Measurements from ENCODE around the gene C11orf21.

Gene C11orf21

GRCh38 chr11:2320568-2321310, 19.0 kb upstream of the C11orf21 start:
- no peaks in the 10 kb centered on the region for H3F3A ChIP-seq (ENCODE audit: control insufficient read depth, insufficient read depth)
- H3K79me2 ChIP-seq (ENCODE audit: control insufficient read depth, low read length) = no peaks in the 10 kb centered on the region
- H4K20me1 ChIP-seq (ENCODE audit: control insufficient read depth, insufficient read depth, low read depth, low read length) = no peaks in the 10 kb centered on the region
- TF ChIP-seq CTCF (IDR thresholded peaks at IDR 0.05; ENCODE audit: low read depth, low read length, poor library complexity, severe bottlenecking) (no peak), EZH2phosphoT487 (IDR thresholded peaks at IDR 0.05; ENCODE audit: borderline replicate concordance, low read length) (no peak)
- H3K4me1 ChIP-seq (ENCODE audit: control insufficient read depth, low read length) = no peaks in the 10 kb centered on the region
- no peak overlapping the region for H3K27ac ChIP-seq (ENCODE audit: low read depth, low read length)
- H3K9me2 ChIP-seq (replicated peaks; ENCODE audit: control insufficient read depth, low read length) = no peaks in the 10 kb centered on the region
- H3K4me3 ChIP-seq (ENCODE audit: low read length) = no peak overlapping the region
- no peak overlapping the region for H3K4me2 ChIP-seq (ENCODE audit: low read length)
- H3K36me3 ChIP-seq (ENCODE audit: control insufficient read depth, low read length) = no peaks in the 10 kb centered on the region
- H3K27me3 ChIP-seq (ENCODE audit: control insufficient read depth, low read length) = no peaks in the 10 kb centered on the region
- H3K9me3 ChIP-seq (ENCODE audit: control insufficient read depth, insufficient read depth, low read length) = no peaks in the 10 kb centered on the region

- H3K27me3 ChIP-seq (ENCODE audit: control insufficient read depth, low read length) = no peaks in the 10 kb centered on the region
- H3K9me2 ChIP-seq (replicated peaks; ENCODE audit: control insufficient read depth, low read length) = no peaks in the 10 kb centered on the region
- TF ChIP-seq CTCF (IDR thresholded peaks at IDR 0.05; ENCODE audit: low read depth, low read length, poor library complexity, severe bottlenecking) (no peak), EZH2phosphoT487 (IDR thresholded peaks at IDR 0.05; ENCODE audit: borderline replicate concordance, low read length) (no peak)
- no peak overlapping the region for H3K4me3 ChIP-seq (ENCODE audit: low read length)
- no peaks in the 10 kb centered on the region for H3K36me3 ChIP-seq (ENCODE audit: control insufficient read depth, low read length)
- H3K27ac ChIP-seq (ENCODE audit: low read depth, low read length) = no peak overlapping the region
- no peaks in the 10 kb centered on the region for H3K4me1 ChIP-seq (ENCODE audit: control insufficient read depth, low read length)
- H3K4me2 ChIP-seq (ENCODE audit: low read length) = no peak overlapping the region
- H3K79me2 ChIP-seq (ENCODE audit: control insufficient read depth, low read length) = no peaks in the 10 kb centered on the region
- H3K9me3 ChIP-seq (ENCODE audit: control insufficient read depth, insufficient read depth, low read length) = no peaks in the 10 kb centered on the region
- H4K20me1 ChIP-seq (ENCODE audit: control insufficient read depth, insufficient read depth, low read depth, low read length) = no peaks in the 10 kb centered on the region
- H3F3A ChIP-seq (ENCODE audit: control insufficient read depth, insufficient read depth) = no peaks in the 10 kb centered on the region
Observed at GRCh38 chr11:2319791-2320472, 18.2 kb upstream of the C11orf21 start.

GRCh38 chr11:2318707-2319106, 17.0 kb upstream of the C11orf21 start:
- H3K4me1 ChIP-seq (ENCODE audit: control insufficient read depth, low read length) = no peaks in the 10 kb centered on the region
- no peak overlapping the region for H3K27ac ChIP-seq (ENCODE audit: low read depth, low read length)
- H4K20me1 ChIP-seq (ENCODE audit: control insufficient read depth, insufficient read depth, low read depth, low read length) = no peaks in the 10 kb centered on the region
- TF ChIP-seq EZH2phosphoT487 (IDR thresholded peaks at IDR 0.05; ENCODE audit: borderline replicate concordance, low read length) (no peak), CTCF (IDR thresholded peaks at IDR 0.05; ENCODE audit: low read depth, low read length, poor library complexity, severe bottlenecking) (no peak)
- no peaks in the 10 kb centered on the region for H3K9me2 ChIP-seq (replicated peaks; ENCODE audit: control insufficient read depth, low read length)
- no peak overlapping the region for H3K4me2 ChIP-seq (ENCODE audit: low read length)
- no peaks in the 10 kb centered on the region for H3K9me3 ChIP-seq (ENCODE audit: control insufficient read depth, insufficient read depth, low read length)
- H3K27me3 ChIP-seq (ENCODE audit: control insufficient read depth, low read length) = no peaks in the 10 kb centered on the region
- H3K79me2 ChIP-seq (ENCODE audit: control insufficient read depth, low read length) = no peaks in the 10 kb centered on the region
- no peak overlapping the region for H3K4me3 ChIP-seq (ENCODE audit: low read length)
- no peaks in the 10 kb centered on the region for H3F3A ChIP-seq (ENCODE audit: control insufficient read depth, insufficient read depth)
- no peaks in the 10 kb centered on the region for H3K36me3 ChIP-seq (ENCODE audit: control insufficient read depth, low read length)
